IMR-90 (cell line): ENCODE measurements around the gene GSTK1. TPM values are rescaled to one million over a fixed set of nuclear protein-coding genes. Genes with fewer than 3 reads are reported as not detected.
A peak's percentile ranks its signal among the peaks of the same experiment; 100 is the strongest.
"Not testable (repeated sequence)": the region's sequence is repeated elsewhere in the genome, so short reads cannot be mapped to it uniquely, and the experiment has no call there.

Experiments
- ATAC-seq: fragments of 200-7000 bp; cut with Tn5 transposase; 2 replicates; pipeline ENCODE4 v1.9.1; 2020; ENCODE audit warnings: low read depth, mild to moderate bottlenecking, moderate library complexity
- BruUV-seq: library from RNA; stranded (reverse); fragments of 400-500 nt; replicated peaks from 2 replicates; lab custom pipeline; 2021; lab: Mats Ljungman, UMichigan
- CTCF ChIA-PET: fragments of 300-600 bp; formaldehyde crosslinking; extraction: SDS; loops from one replicate; lab custom pipeline; 2021; ENCODE audit warnings: antibody characterized with exemption; lab: Yijun Ruan, JAX
- POLR2A ChIA-PET: fragments of 300-600 bp; sonication (Branson Sonifier 250); formaldehyde crosslinking; loops from one replicate; lab custom pipeline; 2022; ENCODE audit warnings: antibody characterized with exemption; ENCODE audit not compliant: unreplicated experiment; lab: Charles Lee
- DNase-seq: peaks from one replicate; pipeline ENCODE4 v3.0.0; 2013
- H2AFZ ChIP-seq: replicated peaks from 2 replicates; pipeline ENCODE3; 2013; ENCODE audit warnings: low read length, mild to moderate bottlenecking; ENCODE audit not compliant: poor library complexity
- H2AK5ac ChIP-seq: 2 replicates; pipeline ENCODE4 v1.6.1; 2013; ENCODE audit warnings: low read depth, low read length, inconsistent platforms
- H2AK9ac ChIP-seq: replicated peaks from 2 replicates; pipeline ENCODE3; 2013; ENCODE audit warnings: mild to moderate bottlenecking, low read depth, low read length, moderate library complexity; ENCODE audit not compliant: poor library complexity
- H2BK120ac ChIP-seq: 2 replicates; pipeline ENCODE4 v1.6.1; 2013; ENCODE audit warnings: low read depth, low read length, inconsistent platforms
- H2BK15ac ChIP-seq: 3 replicates; pipeline ENCODE4 v1.6.1; 2013; ENCODE audit warnings: low read depth, low read length, inconsistent platforms
- H2BK20ac ChIP-seq: 2 replicates; pipeline ENCODE4 v1.6.1; 2013; ENCODE audit warnings: low read depth, mild to moderate bottlenecking, inconsistent platforms, low read length, moderate library complexity
- H2BK5ac ChIP-seq: 2 replicates; pipeline ENCODE4 v1.6.1; 2013; ENCODE audit warnings: mild to moderate bottlenecking, low read depth, low read length, inconsistent platforms; ENCODE audit not compliant: poor library complexity, severe bottlenecking
- H3K14ac ChIP-seq: replicated peaks from 2 replicates; pipeline ENCODE4 v1.6.1; 2013; ENCODE audit warnings: low read depth, low read length, inconsistent platforms
- H3K18ac ChIP-seq: 2 replicates; pipeline ENCODE4 v1.6.1; 2013; ENCODE audit warnings: low read depth, low read length, control low read depth
- H3K23ac ChIP-seq: 2 replicates; pipeline ENCODE4 v1.6.1; 2013; ENCODE audit warnings: low read depth, low read length, inconsistent platforms
- H3K27ac ChIP-seq: 2 replicates; pipeline ENCODE4 v1.5.1; 2013; ENCODE audit warnings: mild to moderate bottlenecking, control low read depth, low read length; ENCODE audit not compliant: insufficient read depth
- H3K27me3 ChIP-seq: 2 replicates; pipeline ENCODE4 v1.6.1; 2013; ENCODE audit warnings: low read length; ENCODE audit not compliant: control insufficient read depth, insufficient read depth
- H3K36me3 ChIP-seq: 2 replicates; pipeline ENCODE4 v1.6.1; 2013; ENCODE audit warnings: low read length, mixed read lengths; ENCODE audit not compliant: control insufficient read depth, insufficient read depth
- H3K4ac ChIP-seq: 2 replicates; pipeline ENCODE4 v1.6.1; 2013; ENCODE audit warnings: low read depth, low read length, inconsistent platforms
- H3K4me1 ChIP-seq: 2 replicates; pipeline ENCODE4 v1.6.1; 2013; ENCODE audit warnings: low read length, mixed read lengths; ENCODE audit not compliant: control insufficient read depth, insufficient read depth
- H3K4me2 ChIP-seq: 2 replicates; pipeline ENCODE4 v1.6.1; 2013; ENCODE audit warnings: low read depth, mild to moderate bottlenecking, control low read depth, low read length, moderate library complexity
- H3K4me3 ChIP-seq: 2 replicates; pipeline ENCODE4 v1.5.1; 2013; ENCODE audit warnings: low read depth, mild to moderate bottlenecking, control low read depth, low read length, moderate library complexity; ENCODE audit not compliant: insufficient read depth
- H3K56ac ChIP-seq: 2 replicates; pipeline ENCODE4 v1.6.1; 2013; ENCODE audit warnings: low read length, inconsistent platforms; ENCODE audit not compliant: insufficient read depth; ENCODE audit errors: extremely low read depth
- H3K79me1 ChIP-seq, 2 experiments: 2 replicates each; pipeline ENCODE4 v1.6.1; 2013; ENCODE audit warnings: low read length in 2 of 2, inconsistent platforms in 1 of 2, low read depth in 1 of 2
- H3K9ac ChIP-seq: 2 replicates; pipeline ENCODE4 v1.6.1; 2013; ENCODE audit warnings: low read depth, low read length, control low read depth
- H3K9me1 ChIP-seq: 2 replicates; pipeline ENCODE4 v1.6.1; 2013; ENCODE audit warnings: low read length, inconsistent platforms; ENCODE audit not compliant: insufficient read depth
- H3K9me3 ChIP-seq: 2 replicates; pipeline ENCODE4 v1.6.1; 2013; ENCODE audit warnings: low read length; ENCODE audit not compliant: control insufficient read depth, insufficient read depth
- H4K20me1 ChIP-seq: 2 replicates; pipeline ENCODE4 v1.6.1; 2013; ENCODE audit warnings: low read length, inconsistent platforms; ENCODE audit not compliant: insufficient read depth
- H4K5ac ChIP-seq: 2 replicates; pipeline ENCODE4 v1.6.1; 2013; ENCODE audit warnings: mild to moderate bottlenecking, low read depth, low read length, control low read depth
- H4K8ac ChIP-seq, 2 experiments: 2 replicates each; pipeline ENCODE4 v1.6.1; 2013; ENCODE audit warnings: low read depth in 2 of 2, low read length in 2 of 2, control low read depth in 1 of 2, inconsistent platforms in 1 of 2
- H4K91ac ChIP-seq: 2 replicates; pipeline ENCODE4 v1.6.1; 2013; ENCODE audit warnings: low read depth, low read length, inconsistent platforms; ENCODE audit not compliant: insufficient read depth
- FOS ChIP-seq: fragments of 150-350 bp; IDR thresholded peaks from 2 replicates; pipeline ENCODE4 v1.6.1; 2016; ENCODE audit warnings: low read depth, low read length
- NFE2L2 ChIP-seq: fragments of 150-350 bp; IDR thresholded peaks from 2 replicates; pipeline ENCODE4 v1.6.1; 2016; ENCODE audit warnings: low read depth, mild to moderate bottlenecking, low read length
- RAD21 ChIP-seq: IDR thresholded peaks from 2 replicates; pipeline ENCODE4 v1.6.1; 2012; ENCODE audit warnings: low read length, improper control_type of control experiment
- RCOR1 ChIP-seq: IDR thresholded peaks from 2 replicates; pipeline ENCODE4 v1.6.1; 2012; ENCODE audit warnings: mild to moderate bottlenecking, low read length, improper control_type of control experiment; ENCODE audit not compliant: insufficient replicate concordance
- WGBS, 2 experiments: methylation state at CpG; one replicate each; pipeline versions ENCODE4 v1.1.5 to v1.1.7; 2013; ENCODE audit warnings: missing lambda C conversion rate in 2 of 2; ENCODE audit not compliant: insufficient read length in 1 of 2; ENCODE audit errors: extremely low coverage in 2 of 2; 5-methylcytosine and 5-hydroxymethylcytosine counted together
- dilution Hi-C: fragments of 300-500 bp; cut with HindIII; formaldehyde crosslinking; loops from one replicate; pipeline ENCODE4 v1.14.3; 2018; ENCODE audit warnings: low sequenced_read_pairs; ENCODE audit not compliant: unreplicated experiment
- in situ Hi-C: fragments of 300-500 bp; cut with MboI; formaldehyde crosslinking; loops from 3 replicates; pipeline ENCODE4 v1.14.3; 2019; ENCODE audit warnings: low sequenced_read_pairs, inconsistent platforms, mixed read lengths
- intact Hi-C: fragments of 100-400 bp; cut with micrococcal nuclease; formaldehyde crosslinking; loops from 2 replicates; pipeline ENCODE4 v1.10.0; 2022
- polyA plus RNA-seq, 3 experiments: library from polyadenylated mRNA; depleted of rRNA; stranded (reverse); fragments of >200 nt; gene quantifications; 2 replicates each; pipeline ENCODE4 v1.2.3, GENCODE V29; 2012; ENCODE audit warnings: low replicate concordance in 1 of 3
- total RNA-seq: library from RNA; depleted of rRNA; stranded (reverse); fragments of >200 nt; gene quantifications from 2 replicates; pipeline ENCODE4 v1.2.3, GENCODE V29; 2012
- TF ChIP-seq, protein P1 (sequence below): fragments of 150-350 bp; IDR thresholded peaks from 2 replicates; pipeline ENCODE4 v1.6.1; 2016; ENCODE audit warnings: low read depth, mild to moderate bottlenecking, low read length, moderate library complexity, borderline replicate concordance

GSTK1 gene
- total and polyA plus RNA-seq, 2 of the 4 experiments (the other 2 are of a cell fraction): 64.9 to 111 TPM

DNA sequence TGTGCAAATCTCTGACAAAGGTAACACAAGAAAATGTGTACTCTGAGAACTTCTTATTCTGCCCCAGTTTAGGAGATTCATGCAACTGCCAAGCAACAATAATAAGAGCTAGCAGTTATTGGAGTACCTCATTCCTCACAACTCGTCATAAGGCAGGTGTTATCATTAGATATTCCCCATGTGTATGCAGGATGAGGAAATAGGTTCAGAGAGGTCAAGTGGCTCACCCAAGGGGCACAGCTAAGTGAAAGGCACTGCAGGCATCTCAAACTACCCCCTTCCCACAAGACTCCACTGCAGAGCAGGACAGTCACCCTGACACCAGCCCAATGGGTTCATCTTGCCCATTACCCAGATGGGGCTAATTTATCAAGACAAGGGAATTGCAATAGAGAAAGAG is 1.3 kb upstream of the GSTK1 start:
- no peak overlapping the region for H3K18ac ChIP-seq
- H2BK15ac ChIP-seq: no peak overlapping the region
- WGBS, 2 experiments: no CpG with 5 or more reads among the region's 1 CpG
- in situ Hi-C loops (no loop called here), dilution Hi-C loops (no loop called here), intact Hi-C loops (no loop called here)
- H2AK9ac ChIP-seq: no peak overlapping the region
- TF ChIP-seq RCOR1 (no peak), RAD21 (no peak), NFE2L2 (no peak), FOS (no peak)
- TF ChIP-seq, protein P1, sequence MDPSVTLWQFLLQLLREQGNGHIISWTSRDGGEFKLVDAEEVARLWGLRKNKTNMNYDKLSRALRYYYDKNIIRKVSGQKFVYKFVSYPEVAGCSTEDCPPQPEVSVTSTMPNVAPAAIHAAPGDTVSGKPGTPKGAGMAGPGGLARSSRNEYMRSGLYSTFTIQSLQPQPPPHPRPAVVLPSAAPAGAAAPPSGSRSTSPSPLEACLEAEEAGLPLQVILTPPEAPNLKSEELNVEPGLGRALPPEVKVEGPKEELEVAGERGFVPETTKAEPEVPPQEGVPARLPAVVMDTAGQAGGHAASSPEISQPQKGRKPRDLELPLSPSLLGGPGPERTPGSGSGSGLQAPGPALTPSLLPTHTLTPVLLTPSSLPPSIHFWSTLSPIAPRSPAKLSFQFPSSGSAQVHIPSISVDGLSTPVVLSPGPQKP: no peak
- no peaks in the 10 kb centered on the region for H3K27me3 ChIP-seq
- no TSS peak for BruUV-seq
- H3K27ac ChIP-seq: no peak overlapping the region
- peaks cover under 1% of the 10 kb centered on the region for H3K36me3 ChIP-seq
- no peak overlapping the region for H3K56ac ChIP-seq
- no peak overlapping the region for H3K9ac ChIP-seq
- no peak overlapping the region for H4K8ac ChIP-seq
- no peak overlapping the region for H2AK5ac ChIP-seq
- no peak overlapping the region for H2AFZ ChIP-seq
- H2BK20ac ChIP-seq: no peak overlapping the region
- H3K4me1 ChIP-seq: peaks cover 2% of the 10 kb centered on the region
- H2BK120ac ChIP-seq: no peak overlapping the region
- no peak overlapping the region for H4K91ac ChIP-seq
- no peak overlapping the region for H3K14ac ChIP-seq
- peaks cover 4% of the 10 kb centered on the region; the same call in 1 of the 2 replicates for H3K9me1 ChIP-seq
- POLR2A ChIA-PET: no interaction called here
- no peak for DNase-seq
- no peaks in the 10 kb centered on the region for H4K20me1 ChIP-seq
- no peak overlapping the region for H3K23ac ChIP-seq
- no peak overlapping the region for H3K4me2 ChIP-seq
- ATAC-seq: no peak
- peaks cover 0 to 17% of the 10 kb centered on the region in 2 experiments for H3K79me1 ChIP-seq
- no peak overlapping the region for H4K5ac ChIP-seq
- no peaks in the 10 kb centered on the region for H3K9me3 ChIP-seq
- no peak overlapping the region for H2BK5ac ChIP-seq
- H3K4ac ChIP-seq: no peak overlapping the region
- H3K4me3 ChIP-seq: no peak overlapping the region
- CTCF ChIA-PET: interaction anchor here (1.8 kb wide), 1 partner anchor 21 kb away, joined by 4 read pairs; no protein-coding TSS in a partner anchor

DNA sequence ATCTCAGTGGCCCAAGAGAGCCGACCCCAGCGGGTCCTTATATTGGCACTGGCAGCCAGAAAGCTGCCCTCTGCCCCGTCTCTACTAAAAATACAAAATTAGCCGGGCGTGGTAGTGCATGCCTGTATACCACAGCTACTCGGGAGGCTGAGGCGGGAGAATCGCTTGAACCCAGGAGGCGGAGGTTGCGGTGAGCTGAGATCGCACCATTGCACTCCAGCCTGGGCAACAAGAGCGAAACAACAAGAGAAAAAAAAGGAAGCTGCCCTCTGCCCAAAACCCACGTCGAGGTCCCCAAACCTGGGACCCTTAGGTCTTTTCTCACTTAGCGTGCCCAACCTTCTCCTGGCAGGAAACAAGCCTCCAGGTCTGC is 941 bp downstream of the GSTK1 start:
- H2BK5ac ChIP-seq, BruUV-seq, H3K18ac ChIP-seq, dilution Hi-C loops, H3K56ac ChIP-seq, H3K9me1 ChIP-seq, H4K20me1 ChIP-seq, H4K5ac ChIP-seq, H3K27ac ChIP-seq, H3K4me1 ChIP-seq, H2AK5ac ChIP-seq, H4K91ac ChIP-seq, H3K27me3 ChIP-seq, in situ Hi-C loops, H2BK20ac ChIP-seq, ATAC-seq, H2BK120ac ChIP-seq, DNase-seq, H3K9me3 ChIP-seq, intact Hi-C loops, H2BK15ac ChIP-seq: not testable (repeated sequence)
- Histone ChIP-seq H3K79me1 (peaks cover 0 to 17% of the 10 kb centered on the region in 2 experiments), H3K23ac (peak overlapping the region; percentile 26; the same call in 1 of the 2 replicates), H2AFZ (peak overlapping the region; percentile 100), H3K9ac (peak overlapping the region; percentile 98), H4K8ac (peak overlapping the region; percentile 92 to 96; a peak in 3 of 4 replicates), H3K14ac (peak overlapping the region; percentile 90; the same call in 1 of the 2 replicates), H3K4ac (peak overlapping the region; percentile 97), H2AK9ac (peak overlapping the region; percentile 97), H3K36me3 (peaks cover 19% of the 10 kb centered on the region), H3K4me3 (peak overlapping the region; percentile 97), H3K4me2 (peak overlapping the region; percentile 88)
- 89% methylated on average over 9 of the region's 15 CpGs; no CpG with 5 or more reads in 1 of the 2 experiments for WGBS, 2 experiments
- POLR2A ChIA-PET: interaction anchor here (0.7 to 0.9 kb wide), 2 partner anchors 24 to 835 kb away, joined by 3 to 4 read pairs; partner anchors contain the start of gene CASP2
- CTCF ChIA-PET: interaction anchor here (1.6 kb wide), 1 partner anchor 24 kb away, joined by 8 read pairs; no protein-coding TSS in a partner anchor
